Urinary bladder (tissue), 4 donors: ENCODE data around the gene PLSCR4. TPM values are rescaled to one million over a fixed set of nuclear protein-coding genes. Genes with fewer than 3 reads are reported as not detected.

Source experiments
- DNase-seq: peaks from one replicate; pipeline ENCODE4 v3.0.0-alpha.2; 2015; ENCODE audit errors: extremely low spot score
- H3K27ac ChIP-seq: one replicate; pipeline ENCODE4 v1.5.1; 2013; ENCODE audit warnings: low read depth, mild to moderate bottlenecking, moderate library complexity
- H3K36me3 ChIP-seq: one replicate; pipeline ENCODE4 v1.6.1; 2013; ENCODE audit warnings: mild to moderate bottlenecking, moderate library complexity; ENCODE audit not compliant: insufficient read depth
- H3K4me1 ChIP-seq: one replicate; pipeline ENCODE4 v1.6.1; 2013; ENCODE audit warnings: mild to moderate bottlenecking, moderate library complexity; ENCODE audit not compliant: insufficient read depth
- H3K4me3 ChIP-seq: one replicate; pipeline ENCODE4 v1.5.1; 2013; ENCODE audit warnings: low read depth, low read length
- WGBS: extraction: QIAGEN DNeasy Blood & Tissue Kit; methylation state at CpG from one replicate; pipeline ENCODE4 v1.1.7; 2013; 5-methylcytosine and 5-hydroxymethylcytosine counted together
- polyA plus RNA-seq: library from polyadenylated mRNA; stranded (reverse); fragments of 200-250 nt; gene quantifications from one replicate; pipeline ENCODE4 v1.2.3, GENCODE V29; 2013
- total RNA-seq: library from RNA; depleted of rRNA; stranded (reverse); fragments of >200 nt; gene quantifications from one replicate; pipeline ENCODE4 v1.2.3, GENCODE V29; 2014
- donor health status: healthy with polysubstance abuse.
- donor health status: healthy.

Gene PLSCR4
- total and polyA plus RNA-seq, 2 donors = 45.2 to 94.3 TPM

- no peaks in the 10 kb centered on the region for H3K4me1 ChIP-seq
- no peak overlapping the region for H3K4me3 ChIP-seq
- 92% methylated on average over 1 of the region's 1 CpG for WGBS
- DNase-seq = no peak
- no peaks in the 10 kb centered on the region for H3K36me3 ChIP-seq
- H3K27ac ChIP-seq = no peak overlapping the region
Measured at GRCh38 chr3:146169891-146170290, 81.0 kb downstream of the PLSCR4 start.

- Histone ChIP-seq H3K27ac (no peak overlapping the region), H3K4me3 (no peak overlapping the region), H3K36me3 (no peaks in the 10 kb centered on the region), H3K4me1 (no peaks in the 10 kb centered on the region)
- DNase-seq = no peak
- WGBS = 45% methylated on average over 3 of the region's 3 CpGs
Measured at GRCh38 chr3:146166826-146167225, 84.1 kb downstream of the PLSCR4 start.

- whole genome bisulfite sequencing = 59% methylated on average over 4 of the region's 4 CpGs
- Histone ChIP-seq H3K27ac (no peak overlapping the region), H3K4me3 (no peak overlapping the region), H3K36me3 (no peaks in the 10 kb centered on the region), H3K4me1 (no peaks in the 10 kb centered on the region)
- no peak for DNase-seq
Measured at GRCh38 chr3:146166415-146166821, 84.5 kb downstream of the PLSCR4 start.

GRCh38 chr3:146165877-146166276 lies 85.0 kb downstream of the PLSCR4 start:
- Histone ChIP-seq H3K4me1 (no peaks in the 10 kb centered on the region), H3K4me3 (no peak overlapping the region), H3K27ac (no peak overlapping the region), H3K36me3 (no peaks in the 10 kb centered on the region)
- DNase-seq = no peak
- WGBS = 56% methylated on average over 2 of the region's 2 CpGs

- Histone ChIP-seq H3K36me3 (no peaks in the 10 kb centered on the region), H3K4me1 (no peaks in the 10 kb centered on the region), H3K4me3 (no peak overlapping the region), H3K27ac (no peak overlapping the region)
- WGBS = 60% methylated on average over 7 of the region's 7 CpGs
- DNase-seq = no peak
Measured at GRCh38 chr3:146164971-146165769, 85.7 kb downstream of the PLSCR4 start.

GRCh38 chr3:146164506-146164905 lies 86.4 kb downstream of the PLSCR4 start:
- H3K4me3 ChIP-seq = no peak overlapping the region
- H3K36me3 ChIP-seq = no peaks in the 10 kb centered on the region
- no peaks in the 10 kb centered on the region for H3K4me1 ChIP-seq
- no peak for DNase-seq
- no peak overlapping the region for H3K27ac ChIP-seq

- Histone ChIP-seq H3K36me3 (no peaks in the 10 kb centered on the region), H3K27ac (no peak overlapping the region), H3K4me3 (no peak overlapping the region), H3K4me1 (no peaks in the 10 kb centered on the region)
- DNase-seq = no peak
Measured at GRCh38 chr3:146164071-146164470, 86.8 kb downstream of the PLSCR4 start.

GRCh38 chr3:146163584-146163983 lies 87.3 kb downstream of the PLSCR4 start:
- H3K4me1 ChIP-seq = no peaks in the 10 kb centered on the region
- H3K36me3 ChIP-seq = no peaks in the 10 kb centered on the region
- H3K4me3 ChIP-seq = no peak overlapping the region
- WGBS = 68% methylated on average over 2 of the region's 2 CpGs
- H3K27ac ChIP-seq = no peak overlapping the region
- DNase-seq = no peak

GRCh38 chr3:146162561-146162960 lies 88.3 kb downstream of the PLSCR4 start:
- DNase-seq = no peak

GRCh38 chr3:146161663-146162002 lies 89.3 kb downstream of the PLSCR4 start:
- WGBS = 2% methylated on average over 15 of the region's 15 CpGs
- H3K4me1 ChIP-seq = no peaks in the 10 kb centered on the region
- H3K27ac ChIP-seq = peak overlapping the region; percentile 77
- DNase-seq = peak; percentile 52
- peak overlapping the region; percentile 85 for H3K4me3 ChIP-seq
- no peaks in the 10 kb centered on the region for H3K36me3 ChIP-seq

More at GRCh38 chr3:146162561-146162960, 88.3 kb downstream of the PLSCR4 start:
- H3K36me3 ChIP-seq = no peaks in the 10 kb centered on the region
- no peak overlapping the region for H3K4me3 ChIP-seq
- H3K27ac ChIP-seq = no peak overlapping the region
- no peaks in the 10 kb centered on the region for H3K4me1 ChIP-seq
- WGBS = 93% methylated on average over 2 of the region's 2 CpGs

GRCh38 chr3:146160964-146161662 lies 89.8 kb downstream of the PLSCR4 start, which contains the start of gene PLOD2:
TSS of gene PLOD2 (minus strand) at chr3:146161184. CDS start at chr3:146160989, 195 bp downstream.
- no peaks in the 10 kb centered on the region for H3K36me3 ChIP-seq
- peak within 1 kb of the TSS; percentile 86 for H3K27ac ChIP-seq
- under 1% methylated on average over 74 of the region's 74 CpGs for WGBS
- peak; percentile 70 for DNase-seq
- no peaks in the 10 kb centered on the region for H3K4me1 ChIP-seq
- H3K4me3 ChIP-seq = peak within 1 kb of the TSS; percentile 85

GRCh38 chr3:146160321-146160963 lies 90.5 kb downstream of the PLSCR4 start:
- Histone ChIP-seq H3K4me1 (no peaks in the 10 kb centered on the region), H3K36me3 (no peaks in the 10 kb centered on the region), H3K4me3 (peak overlapping the region; percentile 85), H3K27ac (peak overlapping the region; percentile 86)
- WGBS = under 1% methylated on average over 35 of the region's 35 CpGs
- DNase-seq = peak; percentile 59

- Histone ChIP-seq H3K27ac (peak overlapping the region; percentile 86), H3K4me1 (no peaks in the 10 kb centered on the region), H3K36me3 (no peaks in the 10 kb centered on the region), H3K4me3 (peak overlapping the region; percentile 85)
- 14% methylated on average over 7 of the region's 7 CpGs for WGBS
- peak; percentile 35 for DNase-seq
Measured at GRCh38 chr3:146159616-146160320, 91.1 kb downstream of the PLSCR4 start.
